Breast epithelium (tissue), 4 donors: Measurements from ENCODE around the gene GRHL1. TPM values are rescaled to one million over a fixed set of nuclear protein-coding genes. Genes with fewer than 3 reads are reported as not detected.

Source experiments
- DNase-seq, 2 donors: peaks; one replicate each; pipeline ENCODE4 v3.0.0-alpha.2; 2019; ENCODE audit warnings: low spot score in 2 of 2
- H3K27ac ChIP-seq, 2 donors: fragments of 200-600 bp; sonication (generic) in 1 of 2; one replicate each; pipeline ENCODE4 v1.5.1; 2016 to 2019; ENCODE audit warnings: mild to moderate bottlenecking in 1 of 2
- H3K27me3 ChIP-seq, 2 donors: fragments of 200-600 bp; sonication (generic) in 1 of 2; one replicate each; pipeline versions ENCODE4 v1.5.1 to v1.6.0; 2017 to 2019; ENCODE audit warnings: control low read depth in 1 of 2, mild to moderate bottlenecking in 1 of 2
- H3K36me3 ChIP-seq: fragments of 200-600 bp; one replicate; pipeline ENCODE4 v1.5.1; 2019
- H3K4me1 ChIP-seq, 2 donors: fragments of 200-600 bp; sonication (generic); one replicate each; pipeline ENCODE4 v1.5.1; 2016 to 2019; ENCODE audit warnings: control low read depth in 1 of 2
- H3K4me3 ChIP-seq, 3 donors: fragments of 200-600 bp; sonication (generic); 1 replicate in 2 of 3; 2 replicates in 1 of 3; pipeline ENCODE4 v1.5.1; 2016 to 2019; ENCODE audit warnings: mild to moderate bottlenecking in 3 of 3, moderate library complexity in 2 of 3
- H3K9me3 ChIP-seq, 2 donors: fragments of 200-600 bp; sonication (generic) in 1 of 2; one replicate each; pipeline ENCODE4 v1.5.1; 2016 to 2019; ENCODE audit warnings: control low read depth in 1 of 2
- CTCF ChIP-seq, 3 donors: fragments of 450-650 bp; IDR thresholded peaks; one replicate each; pipeline ENCODE4 v1.5.1; 2016 to 2017; ENCODE audit warnings: antibody characterized with exemption in 3 of 3, mild to moderate bottlenecking in 3 of 3, moderate library complexity in 3 of 3
- POLR2A ChIP-seq: fragments of 450-650 bp; IDR thresholded peaks from one replicate; pipeline ENCODE4 v1.6.1; 2016; ENCODE audit warnings: antibody characterized with exemption, mild to moderate bottlenecking, moderate library complexity
- POLR2AphosphoS5 ChIP-seq, 3 donors: sonication (generic); formaldehyde crosslinking; IDR thresholded peaks; one replicate each; pipeline ENCODE4 v1.6.1; 2017; ENCODE audit warnings: antibody characterized with exemption in 3 of 3
- intact Hi-C: fragments of 100-400 bp; cut with DNase I; formaldehyde crosslinking; loops from one replicate; pipeline ENCODE4 v1.15.1; 2023; ENCODE audit warnings: low total_unique reads
- total RNA-seq, 3 donors: library from RNA; depleted of rRNA; stranded (reverse); fragments of >200 nt; gene quantifications; one replicate each; pipeline ENCODE4 v1.1.0, GENCODE V29; 2016

The GRHL1 gene
- total RNA-seq = 10 to 100 TPM in 2 of 3 donors, 1 to 10 TPM in 1; 2.1 to 86.3 (median 40.0) TPM

- Histone ChIP-seq H3K4me1 (peaks cover 0 to 3% of the 10 kb centered on the region in 2 donors), H3K36me3 (no peaks in the 10 kb centered on the region), H3K27ac (peak within 1 kb of the TSS; percentile 93 to 94), H3K9me3 (no peaks in the 10 kb centered on the region), H3K27me3 (no peaks in the 10 kb centered on the region), H3K4me3 (peak within 1 kb of the TSS; percentile 68 to 93 (median 75))
- intact Hi-C loops = loop anchor here (10.0 kb wide), 1 partner anchor 137 kb away; no protein-coding TSS in a partner anchor
- DNase-seq = peak; percentile 90 to 92
- no peak for TF ChIP-seq CTCF (IDR thresholded peaks at IDR 0.05)
- peak; percentile 52 to 89 (median 63) for TF ChIP-seq POLR2AphosphoS5 (IDR thresholded peaks at IDR 0.05)
- peak; percentile 28 for TF ChIP-seq POLR2A
These were observed at the start of gene GRHL1 for GRCh38 chr2:9951522-9952285. GRHL1 (plus strand) TSS chr2:9951693; CDS start chr2:9951834, 141 bp downstream.

- no peaks in the 10 kb centered on the region for H3K27me3 ChIP-seq
- DNase-seq = no peak
- H3K4me3 ChIP-seq = no peak overlapping the region
- H3K4me1 ChIP-seq = no peaks in the 10 kb centered on the region
- H3K9me3 ChIP-seq = no peaks in the 10 kb centered on the region
- no peak overlapping the region for H3K27ac ChIP-seq
- no peak for TF ChIP-seq CTCF (IDR thresholded peaks at IDR 0.05)
- TF ChIP-seq POLR2AphosphoS5 (IDR thresholded peaks at IDR 0.05) = no peak
- TF ChIP-seq POLR2A = no peak
- H3K36me3 ChIP-seq = no peaks in the 10 kb centered on the region
- intact Hi-C loops = loop anchor here (2.0 kb wide), 1 partner anchor 67 kb away; no protein-coding TSS in a partner anchor
These were observed 46.1 kb upstream of the GRHL1 start for GRCh38 chr2:9905413-9905812.

GRCh38 chr2:9907402-9907801 lies 44.1 kb upstream of the GRHL1 start:
- H3K9me3 ChIP-seq = no peaks in the 10 kb centered on the region
- no peak overlapping the region for H3K27ac ChIP-seq
- H3K27me3 ChIP-seq = no peaks in the 10 kb centered on the region
- intact Hi-C loops = no loop called here
- no peak for TF ChIP-seq POLR2A
- TF ChIP-seq POLR2AphosphoS5 (IDR thresholded peaks at IDR 0.05) = no peak
- TF ChIP-seq CTCF (IDR thresholded peaks at IDR 0.05) = no peak
- no peaks in the 10 kb centered on the region for H3K36me3 ChIP-seq
- no peaks in the 10 kb centered on the region for H3K4me1 ChIP-seq
- DNase-seq = no peak
- H3K4me3 ChIP-seq = no peak overlapping the region

GRCh38 chr2:9908639-9909038 lies 42.9 kb upstream of the GRHL1 start:
- no peak for TF ChIP-seq POLR2AphosphoS5 (IDR thresholded peaks at IDR 0.05)
- no peak for TF ChIP-seq CTCF (IDR thresholded peaks at IDR 0.05)
- no peak for TF ChIP-seq POLR2A
- Histone ChIP-seq H3K27me3 (no peaks in the 10 kb centered on the region), H3K9me3 (no peaks in the 10 kb centered on the region), H3K36me3 (no peaks in the 10 kb centered on the region), H3K27ac (no peak overlapping the region), H3K4me3 (no peak overlapping the region), H3K4me1 (no peaks in the 10 kb centered on the region)
- no peak for DNase-seq
- intact Hi-C loops = no loop called here

GRCh38 chr2:9909106-9909505 lies 42.4 kb upstream of the GRHL1 start:
- TF ChIP-seq POLR2AphosphoS5 (IDR thresholded peaks at IDR 0.05) (no peak), CTCF (IDR thresholded peaks at IDR 0.05) (no peak), POLR2A (no peak)
- intact Hi-C loops = no loop called here

More at GRCh38 chr2:9909106-9909505, 42.4 kb upstream of the GRHL1 start:
- no peaks in the 10 kb centered on the region for H3K36me3 ChIP-seq
- no peak for DNase-seq
- H3K27ac ChIP-seq = no peak overlapping the region
- no peaks in the 10 kb centered on the region for H3K9me3 ChIP-seq
- no peak overlapping the region for H3K4me3 ChIP-seq
- H3K4me1 ChIP-seq = no peaks in the 10 kb centered on the region
- no peaks in the 10 kb centered on the region for H3K27me3 ChIP-seq
